Activated CD4-positive, alpha-beta T cell treated with anti-CD3 and anti-CD28 coated beads, Interleukin-2, amount 10 ng/mL, durations not matched to agents 7 days and 5 days (primary cell): ENCODE data around the gene ZNF181. TPM values are rescaled to one million over a fixed set of nuclear protein-coding genes. Genes with fewer than 3 reads are reported as not detected.

Experiments used
- CTCF ChIA-PET: fragments of 350-600 bp; sonication (Branson Sonifier 250); formaldehyde crosslinking; loops from one replicate; lab custom pipeline; 2021; ENCODE audit warnings: antibody characterized with exemption; lab: Charles Lee
- POLR2A ChIA-PET: fragments of 350-600 bp; sonication (Branson Sonifier 250); formaldehyde crosslinking; loops from one replicate; lab custom pipeline; 2021; ENCODE audit warnings: antibody characterized with exemption; lab: Charles Lee
- DNase-seq: peaks from one replicate; pipeline ENCODE4 v3.0.0-alpha.2; 2020
- H3K27ac Mint-ChIP-seq: one replicate; pipeline ENCODE4 v1.8.0; 2021; ENCODE audit warnings: mild to moderate bottlenecking, moderate library complexity, mixed read lengths
- H3K27me3 Mint-ChIP-seq: one replicate; pipeline ENCODE4 v1.8.0; 2021; ENCODE audit warnings: mixed read lengths
- H3K36me3 Mint-ChIP-seq: one replicate; pipeline ENCODE4 v1.8.0; 2021; ENCODE audit warnings: low read depth, mixed read lengths
- H3K4me1 Mint-ChIP-seq: one replicate; pipeline ENCODE4 v1.8.0; 2021; ENCODE audit warnings: mixed read lengths
- H3K4me3 Mint-ChIP-seq: one replicate; pipeline ENCODE4 v1.8.0; 2021; ENCODE audit warnings: mild to moderate bottlenecking, moderate library complexity, mixed read lengths
- H3K9me3 Mint-ChIP-seq: one replicate; pipeline ENCODE4 v1.8.0; 2021; ENCODE audit warnings: mixed read lengths
- total RNA-seq, 2 experiments: library from RNA; stranded (reverse); gene quantifications; one replicate each; pipeline ENCODE4 v1.2.3, GENCODE V29; 2021

ZNF181 gene
- total RNA-seq, 2 experiments from 2014 or later = 6.1 to 6.5 TPM

- H3K27me3 Mint-ChIP-seq = no peaks in the 10 kb centered on the region
- peaks cover 14% of the 10 kb centered on the region for H3K4me1 Mint-ChIP-seq
- CTCF ChIA-PET = no interaction called here
- H3K9me3 Mint-ChIP-seq = peaks cover 27% of the 10 kb centered on the region
- no peak overlapping the region for H3K4me3 Mint-ChIP-seq
- POLR2A ChIA-PET = no interaction called here
- no peak for DNase-seq
- peaks cover 63% of the 10 kb centered on the region for H3K36me3 Mint-ChIP-seq
- no peak overlapping the region for H3K27ac Mint-ChIP-seq
Observed at GRCh38 chr19:34767951-34768350, 33.9 kb downstream of the ZNF181 start.

DNA sequence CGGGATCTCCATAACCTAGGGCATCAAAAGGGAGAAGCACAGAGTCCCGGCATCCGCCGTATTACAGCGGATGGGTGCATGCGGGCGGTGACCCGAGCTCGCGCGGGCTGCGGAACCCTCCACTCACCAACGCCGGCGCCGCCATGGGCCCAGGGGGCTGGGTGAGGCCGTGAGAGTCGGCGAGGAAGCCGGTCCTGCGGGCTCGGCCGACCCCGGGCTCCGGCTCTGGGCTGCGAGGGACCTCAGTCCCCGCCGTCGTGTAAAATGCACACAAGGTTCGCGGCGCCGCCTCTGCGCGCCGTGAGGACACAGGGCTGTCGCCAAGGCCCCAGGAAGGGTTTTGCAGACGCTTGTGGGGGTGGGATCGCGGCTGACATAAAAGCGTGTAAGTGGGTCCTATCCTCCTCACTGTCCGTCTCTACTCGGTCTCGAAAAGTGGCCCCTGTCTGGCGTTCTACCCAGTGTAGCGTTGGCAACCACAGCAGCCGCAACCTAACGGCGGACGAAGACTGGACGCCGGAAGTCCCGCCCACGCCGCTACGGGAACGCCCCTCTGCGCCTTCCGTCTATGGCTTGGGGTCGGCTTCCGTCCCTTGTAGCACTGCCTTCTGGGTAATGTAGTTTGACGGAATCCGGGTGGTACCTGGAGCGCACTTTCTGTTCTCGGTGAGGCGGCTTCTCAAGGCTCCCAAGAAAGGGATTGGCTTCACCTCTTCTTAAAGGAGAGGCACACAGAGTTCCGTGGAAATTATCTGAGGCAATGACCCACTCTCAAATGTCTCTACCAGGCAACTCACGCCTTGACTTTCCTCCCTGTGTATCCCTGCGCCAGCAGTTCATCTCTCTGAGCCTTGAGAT is 38.9 kb downstream of the ZNF181 start, which contains the start of gene ZNF599:
TSS of gene ZNF599 (minus strand) at position 519 of the 858 bp plus-strand sequence. CDS start at position 145, 374 bp downstream.
- Mint-ChIP-seq H3K36me3 (peaks cover 25% of the 10 kb centered on the region), H3K4me3 (peak within 1 kb of the TSS; percentile 92), H3K27me3 (peaks cover 8% of the 10 kb centered on the region), H3K4me1 (peaks cover 18% of the 10 kb centered on the region), H3K9me3 (peaks cover 25% of the 10 kb centered on the region), H3K27ac (peak within 1 kb of the TSS; percentile 92)
- POLR2A ChIA-PET = interaction anchor here (0.8 kb wide), 1 partner anchor 95 kb away, joined by 3 read pairs; the partner anchor contains the start of gene ZNF302
- CTCF ChIA-PET = no interaction called here
- peak; percentile 91 for DNase-seq

- POLR2A ChIA-PET = no interaction called here
- no peak for DNase-seq
- H3K9me3 Mint-ChIP-seq = peaks cover 30% of the 10 kb centered on the region
- H3K4me1 Mint-ChIP-seq = peaks cover 18% of the 10 kb centered on the region
- CTCF ChIA-PET = no interaction called here
- H3K36me3 Mint-ChIP-seq = peaks cover 20% of the 10 kb centered on the region
- H3K4me3 Mint-ChIP-seq = peak overlapping the region; percentile 92
- H3K27me3 Mint-ChIP-seq = peaks cover 8% of the 10 kb centered on the region
- H3K27ac Mint-ChIP-seq = peak overlapping the region; percentile 92
Observed at GRCh38 chr19:34773555-34773864, 39.5 kb downstream of the ZNF181 start.

DNA sequence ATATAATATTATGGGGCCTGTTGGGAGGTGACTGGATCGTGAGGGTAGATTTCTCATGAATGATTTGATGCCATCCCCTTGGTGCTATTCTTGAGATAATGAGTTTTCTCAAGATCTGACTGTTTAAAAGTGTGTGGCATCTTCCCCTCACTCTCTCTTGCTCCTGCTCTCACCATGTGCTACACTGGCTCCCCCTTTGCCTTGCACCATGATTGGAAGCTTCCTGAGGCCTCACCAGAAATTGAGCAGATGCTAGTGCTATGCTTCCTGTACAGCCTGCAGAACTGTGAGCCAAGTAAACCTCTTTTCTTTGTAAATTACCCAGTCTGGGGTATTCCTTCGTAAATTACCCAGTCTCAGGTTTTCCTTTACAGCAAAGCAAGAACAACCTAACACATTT is 40.8 kb downstream of the ZNF181 start:
- Mint-ChIP-seq H3K27ac (no peak overlapping the region), H3K9me3 (peaks cover 30% of the 10 kb centered on the region), H3K4me1 (peaks cover 18% of the 10 kb centered on the region), H3K36me3 (peaks cover 16% of the 10 kb centered on the region), H3K27me3 (peaks cover 8% of the 10 kb centered on the region), H3K4me3 (no peak overlapping the region)
- POLR2A ChIA-PET = no interaction called here
- CTCF ChIA-PET = no interaction called here
- DNase-seq = no peak

DNA sequence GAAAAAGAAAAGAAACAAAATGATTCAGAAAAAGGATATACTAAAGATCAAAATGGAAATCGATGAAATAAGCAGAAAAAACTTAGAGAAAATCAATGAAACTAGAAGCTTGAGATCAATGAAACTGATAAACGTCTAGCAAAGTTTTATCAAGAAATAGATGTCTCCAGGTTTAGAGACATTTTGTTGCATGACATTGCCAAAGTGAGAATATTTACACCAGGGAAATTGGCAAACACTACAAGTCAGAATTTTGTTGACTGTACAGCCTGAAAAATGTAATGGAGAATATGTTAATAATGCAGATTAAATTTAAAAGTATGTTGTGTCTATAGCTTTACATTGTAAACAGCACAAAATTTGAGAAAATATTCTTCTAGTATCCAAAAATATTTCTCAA is 44.3 kb downstream of the ZNF181 start:
- H3K36me3 Mint-ChIP-seq = peaks cover 3% of the 10 kb centered on the region

DNA sequence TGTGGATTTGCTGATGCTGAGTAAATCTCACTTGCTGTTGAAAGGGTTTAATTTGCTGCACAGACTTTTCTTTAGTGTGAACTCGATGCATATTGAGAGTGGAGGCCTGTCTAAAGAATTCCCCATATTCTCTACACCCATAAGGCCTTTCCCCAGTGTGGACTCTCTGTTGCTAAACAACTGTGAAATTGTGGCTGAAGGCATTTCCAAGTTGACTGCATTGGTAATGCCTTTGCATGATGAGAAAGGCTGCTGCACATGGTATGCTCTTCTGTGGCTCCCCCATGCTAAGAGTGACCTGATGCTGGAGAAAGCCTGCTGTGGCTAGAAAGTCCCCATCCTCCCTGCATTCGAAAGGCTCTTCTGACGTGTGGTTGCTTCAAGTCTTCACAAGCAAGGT is 45.6 kb downstream of the ZNF181 start:
- H3K4me3 Mint-ChIP-seq = no peak overlapping the region
- POLR2A ChIA-PET = no interaction called here
- CTCF ChIA-PET = no interaction called here
- peaks cover 8% of the 10 kb centered on the region for H3K27me3 Mint-ChIP-seq
- H3K9me3 Mint-ChIP-seq = peaks cover 22% of the 10 kb centered on the region
- no peaks in the 10 kb centered on the region for H3K36me3 Mint-ChIP-seq
- no peak for DNase-seq
- no peaks in the 10 kb centered on the region for H3K4me1 Mint-ChIP-seq
- H3K27ac Mint-ChIP-seq = no peak overlapping the region

More for the DNA sequence above, 44.3 kb downstream of the ZNF181 start:
- Mint-ChIP-seq H3K27me3 (peaks cover 8% of the 10 kb centered on the region), H3K27ac (no peak overlapping the region), H3K9me3 (peaks cover 20% of the 10 kb centered on the region), H3K4me3 (no peak overlapping the region), H3K4me1 (peaks cover under 1% of the 10 kb centered on the region)
- ChIA-PET POLR2A (no interaction called here), CTCF (no interaction called here)
- no peak for DNase-seq

DNA sequence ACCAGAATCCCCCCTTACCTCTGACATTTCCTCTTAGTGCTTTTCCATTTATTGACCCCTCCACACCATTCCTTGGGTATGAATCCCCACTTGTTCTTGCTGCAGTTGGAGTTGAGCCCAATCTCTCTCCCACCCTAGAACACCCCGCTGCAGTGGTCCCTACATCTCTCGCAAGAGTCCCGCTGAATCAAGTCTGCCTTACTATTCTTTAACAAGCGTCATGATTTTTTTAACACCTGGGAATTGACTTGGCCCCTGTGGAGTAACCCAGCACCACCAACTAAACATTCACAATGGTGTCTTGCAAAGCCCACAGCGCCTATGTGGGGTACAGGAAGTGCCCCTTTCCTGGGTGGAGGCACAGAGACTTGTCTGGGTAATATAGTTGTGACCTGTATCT is 52.2 kb downstream of the ZNF181 start:
- H3K9me3 Mint-ChIP-seq = peaks cover 7% of the 10 kb centered on the region
- no peaks in the 10 kb centered on the region for H3K36me3 Mint-ChIP-seq
- H3K4me1 Mint-ChIP-seq = no peaks in the 10 kb centered on the region
- POLR2A ChIA-PET = no interaction called here
- CTCF ChIA-PET = no interaction called here
- no peaks in the 10 kb centered on the region for H3K27me3 Mint-ChIP-seq
- DNase-seq = no peak
- H3K4me3 Mint-ChIP-seq = no peak overlapping the region
- no peak overlapping the region for H3K27ac Mint-ChIP-seq

DNA sequence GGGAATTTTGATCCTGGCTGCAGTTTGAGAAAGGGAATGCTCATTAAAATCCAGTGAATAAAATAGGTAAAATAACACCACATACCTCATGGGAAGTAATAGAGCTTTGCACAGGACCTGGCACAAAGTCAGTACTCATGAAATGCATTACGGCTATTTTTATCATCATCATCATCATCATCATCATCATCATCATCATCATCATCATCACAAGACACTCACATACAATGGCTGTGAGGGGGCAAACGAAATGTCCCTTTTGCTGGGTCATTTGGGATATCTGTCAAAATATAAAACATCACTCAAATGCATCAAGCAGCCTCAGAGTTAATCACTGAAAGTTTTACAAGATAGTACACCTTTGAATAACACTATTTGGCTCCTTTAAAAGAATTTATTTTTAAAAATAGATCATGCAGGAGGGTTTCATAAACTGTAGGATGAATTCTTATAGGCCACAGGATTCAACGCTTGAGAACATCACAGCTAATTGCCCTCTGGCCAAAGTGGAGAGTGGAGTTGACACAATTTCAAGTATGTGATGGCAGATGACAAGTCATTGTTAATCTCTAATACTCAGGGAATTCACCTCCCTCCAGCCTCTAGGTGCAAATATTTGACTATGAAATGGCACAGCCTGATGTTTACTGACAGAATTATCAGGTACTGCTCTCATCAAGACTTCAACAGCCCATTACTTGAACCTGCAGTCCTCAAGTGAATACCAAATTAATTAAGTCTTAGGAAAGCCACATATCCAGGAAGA is 53.2 kb downstream of the ZNF181 start:
- POLR2A ChIA-PET = no interaction called here

GRCh38 chr19:34788074-34788473 is 54.0 kb downstream of the ZNF181 start:
- peaks cover 12% of the 10 kb centered on the region for H3K9me3 Mint-ChIP-seq
- DNase-seq = no peak
- H3K27ac Mint-ChIP-seq = no peak overlapping the region
- H3K4me3 Mint-ChIP-seq = no peak overlapping the region
- H3K36me3 Mint-ChIP-seq = no peaks in the 10 kb centered on the region
- ChIA-PET CTCF (no interaction called here), POLR2A (no interaction called here)
- peaks cover under 1% of the 10 kb centered on the region for H3K4me1 Mint-ChIP-seq
- H3K27me3 Mint-ChIP-seq = no peaks in the 10 kb centered on the region

More for the DNA sequence above, 53.2 kb downstream of the ZNF181 start:
- CTCF ChIA-PET = interaction anchor here (0.6 kb wide), 1 partner anchor 90 kb away, joined by 3 read pairs; no protein-coding TSS in a partner anchor
- no peaks in the 10 kb centered on the region for H3K36me3 Mint-ChIP-seq
- H3K9me3 Mint-ChIP-seq = peaks cover 8% of the 10 kb centered on the region
- no peaks in the 10 kb centered on the region for H3K27me3 Mint-ChIP-seq
- no peak overlapping the region for H3K4me3 Mint-ChIP-seq
- no peak for DNase-seq
- H3K4me1 Mint-ChIP-seq = no peaks in the 10 kb centered on the region
- H3K27ac Mint-ChIP-seq = no peak overlapping the region

DNA sequence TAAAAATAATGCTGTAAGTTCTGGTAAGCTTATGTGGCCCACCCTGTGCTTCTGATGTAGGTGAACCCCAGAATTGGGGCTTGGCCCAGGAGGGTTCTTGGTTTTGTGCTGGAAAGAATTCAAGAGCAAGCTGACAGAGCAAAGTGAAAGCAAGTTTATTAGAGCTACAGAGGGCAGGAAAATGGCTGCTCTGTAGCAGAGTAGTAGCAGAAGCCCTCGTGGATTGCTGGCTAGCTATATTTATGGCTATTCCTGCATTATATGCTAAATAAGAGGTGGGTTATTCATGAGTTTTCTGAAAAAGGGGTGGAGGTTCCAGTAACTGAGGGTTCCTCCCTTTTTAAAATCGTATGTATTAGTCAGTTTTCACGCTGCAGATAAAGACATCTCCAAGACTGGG is 59.5 kb downstream of the ZNF181 start:
- no peak overlapping the region for H3K4me3 Mint-ChIP-seq
- peaks cover 27% of the 10 kb centered on the region for H3K9me3 Mint-ChIP-seq
- CTCF ChIA-PET = interaction anchor here (1.6 kb wide), 1 partner anchor 14 kb away, joined by 4 read pairs; no protein-coding TSS in a partner anchor
- POLR2A ChIA-PET = no interaction called here
- H3K27ac Mint-ChIP-seq = peak overlapping the region; percentile 43
- DNase-seq = no peak
- H3K36me3 Mint-ChIP-seq = no peaks in the 10 kb centered on the region
- H3K27me3 Mint-ChIP-seq = no peaks in the 10 kb centered on the region
- H3K4me1 Mint-ChIP-seq = peaks cover 7% of the 10 kb centered on the region

DNA sequence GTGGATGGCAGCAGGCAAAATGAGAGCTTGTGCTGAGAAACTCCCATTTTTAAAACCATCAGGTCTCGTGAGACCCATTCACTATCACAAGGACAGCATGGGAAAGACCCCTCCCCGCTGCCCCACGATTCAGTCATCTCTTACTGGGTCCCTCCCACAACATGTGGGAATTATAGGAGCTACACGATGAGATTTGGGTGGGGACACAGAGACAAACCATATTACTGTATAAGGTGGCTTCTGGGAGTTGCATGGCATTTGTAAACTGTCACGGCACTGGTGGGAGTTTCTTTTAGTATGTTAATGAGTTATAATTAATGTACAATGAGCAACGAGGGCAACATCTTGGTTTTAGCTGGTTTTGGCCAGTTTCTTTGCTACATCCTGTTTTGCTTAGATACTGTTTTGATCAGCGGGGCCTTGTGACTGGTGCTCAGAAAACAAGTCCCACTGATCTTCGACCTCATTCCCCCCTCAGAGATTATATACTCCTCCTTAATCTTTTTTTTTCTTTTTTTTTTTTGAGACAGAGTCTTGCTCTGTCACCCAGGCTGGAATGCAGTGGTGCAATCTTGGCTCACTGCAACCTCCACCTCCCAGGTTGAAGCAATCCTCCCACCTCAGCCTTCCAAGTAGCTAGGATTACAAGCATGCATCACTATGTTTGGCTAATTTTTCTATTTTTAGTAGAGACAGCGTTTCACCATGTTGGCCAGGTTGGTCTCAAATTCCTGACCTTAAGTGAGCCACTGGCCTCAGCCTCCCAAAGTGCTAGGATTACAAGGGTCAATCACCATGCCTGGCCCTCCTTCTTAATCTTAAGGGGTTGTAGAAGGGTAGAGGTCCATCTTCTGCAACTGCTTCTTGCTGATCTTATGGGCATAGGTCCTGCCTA is 60.3 kb downstream of the ZNF181 start:
- Mint-ChIP-seq H3K4me1 (peaks cover 7% of the 10 kb centered on the region), H3K36me3 (no peaks in the 10 kb centered on the region), H3K27ac (peak overlapping the region; percentile 37), H3K9me3 (peaks cover 29% of the 10 kb centered on the region), H3K4me3 (no peak overlapping the region), H3K27me3 (no peaks in the 10 kb centered on the region)
- no peak for DNase-seq
- ChIA-PET CTCF (no interaction called here), POLR2A (no interaction called here)
